OCI-LY1 (cell line): Measurements from ENCODE around the gene DPP6.
"Not testable (repeated sequence)": the region's sequence is repeated elsewhere in the genome, so short reads cannot be mapped to it uniquely, and the experiment has no call there.

Experiments
- EZH2 ChIP-seq: fragments of 200-600 bp; sonication (generic), shearing (Covaris generic); IDR thresholded peaks from 2 replicates; pipeline ENCODE4 v1.8.0; 2017; ENCODE audit warnings: borderline replicate concordance, mixed run types, mild to moderate bottlenecking, antibody characterized with exemption, low read length, moderate library complexity, mixed read lengths
- TF ChIP-seq, protein P1 (sequence below): fragments of 200-600 bp; sonication (generic), shearing (Covaris generic); IDR thresholded peaks from 2 replicates; pipeline ENCODE4 v1.5.1; 2017; ENCODE audit warnings: mild to moderate bottlenecking, antibody characterized with exemption, low read length, moderate library complexity, mixed read lengths

- TF ChIP-seq, protein P1, sequence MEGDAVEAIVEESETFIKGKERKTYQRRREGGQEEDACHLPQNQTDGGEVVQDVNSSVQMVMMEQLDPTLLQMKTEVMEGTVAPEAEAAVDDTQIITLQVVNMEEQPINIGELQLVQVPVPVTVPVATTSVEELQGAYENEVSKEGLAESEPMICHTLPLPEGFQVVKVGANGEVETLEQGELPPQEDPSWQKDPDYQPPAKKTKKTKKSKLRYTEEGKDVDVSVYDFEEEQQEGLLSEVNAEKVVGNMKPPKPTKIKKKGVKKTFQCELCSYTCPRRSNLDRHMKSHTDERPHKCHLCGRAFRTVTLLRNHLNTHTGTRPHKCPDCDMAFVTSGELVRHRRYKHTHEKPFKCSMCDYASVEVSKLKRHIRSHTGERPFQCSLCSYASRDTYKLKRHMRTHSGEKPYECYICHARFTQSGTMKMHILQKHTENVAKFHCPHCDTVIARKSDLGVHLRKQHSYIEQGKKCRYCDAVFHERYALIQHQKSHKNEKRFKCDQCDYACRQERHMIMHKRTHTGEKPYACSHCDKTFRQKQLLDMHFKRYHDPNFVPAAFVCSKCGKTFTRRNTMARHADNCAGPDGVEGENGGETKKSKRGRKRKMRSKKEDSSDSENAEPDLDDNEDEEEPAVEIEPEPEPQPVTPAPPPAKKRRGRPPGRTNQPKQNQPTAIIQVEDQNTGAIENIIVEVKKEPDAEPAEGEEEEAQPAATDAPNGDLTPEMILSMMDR = not testable (repeated sequence)
- TF ChIP-seq EZH2 = not testable (repeated sequence)
Observed at GRCh38 chr7:154148791-154149516, 96.8 kb downstream of the DPP6 start.
